Spleen (tissue), 7 donors: ENCODE data around the gene HINFP.

Experiments
- CTCF ChIP-seq, 11 experiments: fragments of 200-600 bp in 7 of 11; fragments of 450-650 bp in 4 of 11; sonication (generic) in 4 of 11; IDR thresholded peaks in 8 of 11; conservative IDR thresholded peaks in 3 of 11; 1 replicate in 7 of 11; 2 replicates in 4 of 11; pipeline versions ENCODE4 v1.4.0 to v1.8.0; 2016 to 2021; ENCODE audit warnings: antibody characterized with exemption in 11 of 11, inconsistent platforms in 4 of 11, mild to moderate bottlenecking in 1 of 11
- POLR2A ChIP-seq, 3 donors: fragments of 450-650 bp; IDR thresholded peaks; one replicate each; pipeline ENCODE4 v1.5.1; 2017; ENCODE audit warnings: antibody characterized with exemption in 3 of 3, mild to moderate bottlenecking in 1 of 3
- POLR2AphosphoS5 ChIP-seq, 3 donors: sonication (generic); formaldehyde crosslinking; IDR thresholded peaks; one replicate each; pipeline ENCODE4 v1.5.1; 2017; ENCODE audit warnings: antibody characterized with exemption in 3 of 3
- donor health status: DM: no; HTN: no; CAD: no; lungs with moderate emphysema.
- donor health status: DM: no; HTN: no; CAD: no.
- donor health status: DM: no; HTN: no; CAD: no.

- TF ChIP-seq CTCF (IDR thresholded peaks at IDR 0.05 in 8 of 11, conservative IDR thresholded peaks at IDR 0.05 in 3 of 11), result no peak
- TF ChIP-seq POLR2A (IDR thresholded peaks at IDR 0.05), result no peak
- TF ChIP-seq POLR2AphosphoS5 (IDR thresholded peaks at IDR 0.05), result no peak
These were observed 54.2 kb downstream of the HINFP start for GRCh38 chr11:119175493-119176077.
